IMR-90 (cell line): ENCODE data around the gene TFE3. TPM values are rescaled to one million over a fixed set of nuclear protein-coding genes. Genes with fewer than 3 reads are reported as not detected.

Experiments used
- ATAC-seq: fragments of 200-7000 bp; cut with Tn5 transposase; 2 replicates; pipeline ENCODE4 v1.9.1; 2020; ENCODE audit warnings: low read depth, mild to moderate bottlenecking, moderate library complexity
- BruUV-seq: library from RNA; stranded (reverse); fragments of 400-500 nt; replicated peaks from 2 replicates; lab custom pipeline; 2021; lab: Mats Ljungman, UMichigan
- CTCF ChIA-PET: fragments of 300-600 bp; formaldehyde crosslinking; extraction: SDS; loops from one replicate; lab custom pipeline; 2021; ENCODE audit warnings: antibody characterized with exemption; lab: Yijun Ruan, JAX
- POLR2A ChIA-PET: fragments of 300-600 bp; sonication (Branson Sonifier 250); formaldehyde crosslinking; loops from one replicate; lab custom pipeline; 2022; ENCODE audit warnings: antibody characterized with exemption; ENCODE audit not compliant: unreplicated experiment; lab: Charles Lee
- DNase-seq: peaks from one replicate; pipeline ENCODE4 v3.0.0; 2013
- H2AFZ ChIP-seq: replicated peaks from 2 replicates; pipeline ENCODE3; 2013; ENCODE audit warnings: low read length, mild to moderate bottlenecking; ENCODE audit not compliant: poor library complexity
- H2AK5ac ChIP-seq: 2 replicates; pipeline ENCODE4 v1.6.1; 2013; ENCODE audit warnings: low read depth, low read length, inconsistent platforms
- H2AK9ac ChIP-seq: replicated peaks from 2 replicates; pipeline ENCODE3; 2013; ENCODE audit warnings: mild to moderate bottlenecking, low read depth, low read length, moderate library complexity; ENCODE audit not compliant: poor library complexity
- H2BK120ac ChIP-seq: 2 replicates; pipeline ENCODE4 v1.6.1; 2013; ENCODE audit warnings: low read depth, low read length, inconsistent platforms
- H2BK15ac ChIP-seq: 3 replicates; pipeline ENCODE4 v1.6.1; 2013; ENCODE audit warnings: low read depth, low read length, inconsistent platforms
- H2BK20ac ChIP-seq: 2 replicates; pipeline ENCODE4 v1.6.1; 2013; ENCODE audit warnings: low read depth, mild to moderate bottlenecking, inconsistent platforms, low read length, moderate library complexity
- H2BK5ac ChIP-seq: 2 replicates; pipeline ENCODE4 v1.6.1; 2013; ENCODE audit warnings: mild to moderate bottlenecking, low read depth, low read length, inconsistent platforms; ENCODE audit not compliant: poor library complexity, severe bottlenecking
- H3K14ac ChIP-seq: replicated peaks from 2 replicates; pipeline ENCODE4 v1.6.1; 2013; ENCODE audit warnings: low read depth, low read length, inconsistent platforms
- H3K18ac ChIP-seq: 2 replicates; pipeline ENCODE4 v1.6.1; 2013; ENCODE audit warnings: low read depth, low read length, control low read depth
- H3K23ac ChIP-seq: 2 replicates; pipeline ENCODE4 v1.6.1; 2013; ENCODE audit warnings: low read depth, low read length, inconsistent platforms
- H3K27ac ChIP-seq: 2 replicates; pipeline ENCODE4 v1.5.1; 2013; ENCODE audit warnings: mild to moderate bottlenecking, control low read depth, low read length; ENCODE audit not compliant: insufficient read depth
- H3K27me3 ChIP-seq: 2 replicates; pipeline ENCODE4 v1.6.1; 2013; ENCODE audit warnings: low read length; ENCODE audit not compliant: control insufficient read depth, insufficient read depth
- H3K36me3 ChIP-seq: 2 replicates; pipeline ENCODE4 v1.6.1; 2013; ENCODE audit warnings: low read length, mixed read lengths; ENCODE audit not compliant: control insufficient read depth, insufficient read depth
- H3K4ac ChIP-seq: 2 replicates; pipeline ENCODE4 v1.6.1; 2013; ENCODE audit warnings: low read depth, low read length, inconsistent platforms
- H3K4me1 ChIP-seq: 2 replicates; pipeline ENCODE4 v1.6.1; 2013; ENCODE audit warnings: low read length, mixed read lengths; ENCODE audit not compliant: control insufficient read depth, insufficient read depth
- H3K4me2 ChIP-seq: 2 replicates; pipeline ENCODE4 v1.6.1; 2013; ENCODE audit warnings: low read depth, mild to moderate bottlenecking, control low read depth, low read length, moderate library complexity
- H3K4me3 ChIP-seq: 2 replicates; pipeline ENCODE4 v1.5.1; 2013; ENCODE audit warnings: low read depth, mild to moderate bottlenecking, control low read depth, low read length, moderate library complexity; ENCODE audit not compliant: insufficient read depth
- H3K56ac ChIP-seq: 2 replicates; pipeline ENCODE4 v1.6.1; 2013; ENCODE audit warnings: low read length, inconsistent platforms; ENCODE audit not compliant: insufficient read depth; ENCODE audit errors: extremely low read depth
- H3K79me1 ChIP-seq, 2 experiments: 2 replicates each; pipeline ENCODE4 v1.6.1; 2013; ENCODE audit warnings: low read length in 2 of 2, inconsistent platforms in 1 of 2, low read depth in 1 of 2
- H3K9ac ChIP-seq: 2 replicates; pipeline ENCODE4 v1.6.1; 2013; ENCODE audit warnings: low read depth, low read length, control low read depth
- H3K9me1 ChIP-seq: 2 replicates; pipeline ENCODE4 v1.6.1; 2013; ENCODE audit warnings: low read length, inconsistent platforms; ENCODE audit not compliant: insufficient read depth
- H3K9me3 ChIP-seq: 2 replicates; pipeline ENCODE4 v1.6.1; 2013; ENCODE audit warnings: low read length; ENCODE audit not compliant: control insufficient read depth, insufficient read depth
- H4K20me1 ChIP-seq: 2 replicates; pipeline ENCODE4 v1.6.1; 2013; ENCODE audit warnings: low read length, inconsistent platforms; ENCODE audit not compliant: insufficient read depth
- H4K5ac ChIP-seq: 2 replicates; pipeline ENCODE4 v1.6.1; 2013; ENCODE audit warnings: mild to moderate bottlenecking, low read depth, low read length, control low read depth
- H4K8ac ChIP-seq, 2 experiments: 2 replicates each; pipeline ENCODE4 v1.6.1; 2013; ENCODE audit warnings: low read depth in 2 of 2, low read length in 2 of 2, control low read depth in 1 of 2, inconsistent platforms in 1 of 2
- H4K91ac ChIP-seq: 2 replicates; pipeline ENCODE4 v1.6.1; 2013; ENCODE audit warnings: low read depth, low read length, inconsistent platforms; ENCODE audit not compliant: insufficient read depth
- CHD1 ChIP-seq: IDR thresholded peaks from 2 replicates; pipeline ENCODE4 v1.6.1; 2012; ENCODE audit warnings: low read depth, low read length, improper control_type of control experiment
- MXI1 ChIP-seq: IDR thresholded peaks from 2 replicates; pipeline ENCODE4 v1.6.1; 2012; ENCODE audit warnings: low read depth, mild to moderate bottlenecking, low read length, moderate library complexity, borderline replicate concordance
- WGBS, 2 experiments: methylation state at CpG; one replicate each; pipeline versions ENCODE4 v1.1.5 to v1.1.7; 2013; ENCODE audit warnings: missing lambda C conversion rate in 2 of 2; ENCODE audit not compliant: insufficient read length in 1 of 2; ENCODE audit errors: extremely low coverage in 2 of 2; 5-methylcytosine and 5-hydroxymethylcytosine counted together
- dilution Hi-C: fragments of 300-500 bp; cut with HindIII; formaldehyde crosslinking; loops from one replicate; pipeline ENCODE4 v1.14.3; 2018; ENCODE audit warnings: low sequenced_read_pairs; ENCODE audit not compliant: unreplicated experiment
- in situ Hi-C: fragments of 300-500 bp; cut with MboI; formaldehyde crosslinking; loops from 3 replicates; pipeline ENCODE4 v1.14.3; 2019; ENCODE audit warnings: low sequenced_read_pairs, inconsistent platforms, mixed read lengths
- intact Hi-C: fragments of 100-400 bp; cut with micrococcal nuclease; formaldehyde crosslinking; loops from 2 replicates; pipeline ENCODE4 v1.10.0; 2022
- polyA plus RNA-seq, 3 experiments: library from polyadenylated mRNA; depleted of rRNA; stranded (reverse); fragments of >200 nt; gene quantifications; 2 replicates each; pipeline ENCODE4 v1.2.3, GENCODE V29; 2012; ENCODE audit warnings: low replicate concordance in 1 of 3
- total RNA-seq: library from RNA; depleted of rRNA; stranded (reverse); fragments of >200 nt; gene quantifications from 2 replicates; pipeline ENCODE4 v1.2.3, GENCODE V29; 2012

The TFE3 gene
- total and polyA plus RNA-seq, 2 of the 4 experiments (the other 2 are of a cell fraction) = 24.4 to 40.5 TPM

GRCh38 chrX:49071877-49072711 is 28.9 kb upstream of the TFE3 start:
- peak overlapping the region; percentile 73 for H3K9ac ChIP-seq
- intact Hi-C loops (loop anchor here (10.0 kb wide), 1 partner anchor 93 kb away; the partner anchor contains the start of gene MAGIX), dilution Hi-C loops (no loop called here), in situ Hi-C loops (loop anchor here (25.0 kb wide), 1 partner anchor 110 kb away; the partner anchor contains the start of genes KCND1 and OTUD5)
- no peak overlapping the region for H3K56ac ChIP-seq
- CTCF ChIA-PET = no interaction called here
- peak overlapping the region; percentile 85 for H3K4me3 ChIP-seq
- ATAC-seq (peak; percentile 40), DNase-seq (peak; percentile 67)
- H3K36me3 ChIP-seq = peaks cover 13% of the 10 kb centered on the region
- peak overlapping the region; percentile 79 for H2AFZ ChIP-seq
- H3K4me2 ChIP-seq = peak overlapping the region; percentile 92
- no peak overlapping the region; the same call in 1 of the 2 replicates for H3K27ac ChIP-seq
- H2BK5ac ChIP-seq = no peak overlapping the region
- no peak overlapping the region; the same call in 1 of the 2 replicates for H4K91ac ChIP-seq
- no peak overlapping the region for H3K14ac ChIP-seq
- no peak overlapping the region for H2BK20ac ChIP-seq
- H2BK15ac ChIP-seq = no peak overlapping the region
- no peaks in the 10 kb centered on the region for H3K9me3 ChIP-seq
- no peaks in the 10 kb centered on the region for H3K27me3 ChIP-seq
- H2AK9ac ChIP-seq = peak overlapping the region; percentile 98
- peaks cover 0 to 27% of the 10 kb centered on the region in 2 experiments; a peak in 2 of 4 replicates for H3K79me1 ChIP-seq
- BruUV-seq = no TSS peak
- H3K18ac ChIP-seq = no peak overlapping the region
- POLR2A ChIA-PET = no interaction called here
- peak overlapping the region; percentile 31; the same call in 1 of the 2 replicates for H3K23ac ChIP-seq
- H2AK5ac ChIP-seq = 0 out of 2 replicates have a peak overlapping the region, but pooled peaks have one; percentile 53
- H4K20me1 ChIP-seq = no peaks in the 10 kb centered on the region
- 36% methylated on average over 38 of the region's 63 CpGs; no CpG with 5 or more reads in 1 of the 2 experiments for WGBS, 2 experiments
- 0 out of 2 replicates have a peak, but pooled peaks cover 5% of the 10 kb centered on the region for H3K9me1 ChIP-seq
- H3K4me1 ChIP-seq = no peaks in the 10 kb centered on the region
- H3K4ac ChIP-seq = 0 out of 2 replicates have a peak overlapping the region, but pooled peaks have one; percentile 29
- TF ChIP-seq MXI1 (peak; percentile 60; the same call in 1 of the 2 replicates), CHD1 (no peak)
- peak overlapping the region in 1 of 2 experiments; percentile 74; a peak in 1 of 4 replicates for H4K8ac ChIP-seq
- H2BK120ac ChIP-seq = no peak overlapping the region
- no peak overlapping the region for H4K5ac ChIP-seq
